Measurements from ENCODE around the gene IFT172. TPM values are rescaled to one million over a fixed set of nuclear protein-coding genes. Genes with fewer than 3 reads are reported as not detected.

The IFT172 gene
- total RNA-seq, 1 experiment from 2014 or later, result 9.1 TPM

GRCh38 chr2:27494284-27494943 lies 4.9 kb upstream of the IFT172 start:
- DNase-seq (ENCODE audit: low read depth), result no peak

GRCh38 chr2:27493948-27494283 lies 4.4 kb upstream of the IFT172 start:
- no peak for DNase-seq (ENCODE audit: low read depth)

GRCh38 chr2:27492557-27492956 lies 3.0 kb upstream of the IFT172 start:
- DNase-seq (ENCODE audit: low read depth), result no peak

GRCh38 chr2:27489118-27489497 lies 435 bp downstream of the IFT172 start:
- DNase-seq (ENCODE audit: low read depth), result peak; percentile 21

GRCh38 chr2:27485496-27485895 lies 4.0 kb downstream of the IFT172 start:
- DNase-seq (ENCODE audit: low read depth), result no peak

- no peak for DNase-seq (ENCODE audit: low read depth)
Observed at GRCh38 chr2:27471961-27472360, 17.6 kb downstream of the IFT172 start.

- DNase-seq (ENCODE audit: low read depth), result no peak
Observed at GRCh38 chr2:27464443-27464842, 25.1 kb downstream of the IFT172 start.

GRCh38 chr2:27461118-27461517 lies 28.4 kb downstream of the IFT172 start:
- DNase-seq (ENCODE audit: low read depth), result no peak

- DNase-seq (ENCODE audit: low read depth), result no peak
Observed at GRCh38 chr2:27453968-27454367, 35.6 kb downstream of the IFT172 start.

- DNase-seq (ENCODE audit: low read depth), result no peak
Observed at GRCh38 chr2:27451095-27451494, 38.4 kb downstream of the IFT172 start.

- DNase-seq (ENCODE audit: low read depth), result no peak
Observed at GRCh38 chr2:27448381-27448780, 41.2 kb downstream of the IFT172 start.

- DNase-seq (ENCODE audit: low read depth), result no peak
Observed at GRCh38 chr2:27446057-27446456, 43.5 kb downstream of the IFT172 start.

GRCh38 chr2:27445615-27446014 lies 43.9 kb downstream of the IFT172 start:
- DNase-seq (ENCODE audit: low read depth), result no peak

GRCh38 chr2:27445155-27445554 lies 44.4 kb downstream of the IFT172 start:
- DNase-seq (ENCODE audit: low read depth), result no peak

GRCh38 chr2:27442920-27443282 lies 46.6 kb downstream of the IFT172 start:
- no peak for DNase-seq (ENCODE audit: low read depth)

GRCh38 chr2:27441958-27442919 lies 47.3 kb downstream of the IFT172 start, which contains the start of gene KRTCAP3:
Gene KRTCAP3 (plus strand): TSS chr2:27442381. CDS start chr2:27442413, 32 bp downstream.
- no peak for DNase-seq (ENCODE audit: low read depth)

- no peak for DNase-seq (ENCODE audit: low read depth)
Observed at GRCh38 chr2:27441226-27441926, 48.2 kb downstream of the IFT172 start.

- DNase-seq (ENCODE audit: low read depth), result no peak
Observed at GRCh38 chr2:27435628-27436027, 53.9 kb downstream of the IFT172 start.

GRCh38 chr2:27431395-27431794 lies 58.1 kb downstream of the IFT172 start:
- peak; percentile 67 for DNase-seq (ENCODE audit: low read depth)

GRCh38 chr2:27428978-27429541 lies 60.5 kb downstream of the IFT172 start:
- peak; percentile 85 for DNase-seq (ENCODE audit: low read depth)

GRCh38 chr2:27428213-27428977 lies 61.1 kb downstream of the IFT172 start, which contains the start of gene NRBP1:
Gene NRBP1 (plus strand): TSS chr2:27428631. CDS start chr2:27433274, 4,643 bp downstream.
- peak; percentile 85 for DNase-seq (ENCODE audit: low read depth)
